ENCODE measurements around the gene PLSCR3.

PLSCR3 gene

GRCh38 chr17:7384489-7385081 is 9.7 kb downstream of the PLSCR3 start:
- no peak for DNase-seq (ENCODE audit: low spot score)

DNA sequence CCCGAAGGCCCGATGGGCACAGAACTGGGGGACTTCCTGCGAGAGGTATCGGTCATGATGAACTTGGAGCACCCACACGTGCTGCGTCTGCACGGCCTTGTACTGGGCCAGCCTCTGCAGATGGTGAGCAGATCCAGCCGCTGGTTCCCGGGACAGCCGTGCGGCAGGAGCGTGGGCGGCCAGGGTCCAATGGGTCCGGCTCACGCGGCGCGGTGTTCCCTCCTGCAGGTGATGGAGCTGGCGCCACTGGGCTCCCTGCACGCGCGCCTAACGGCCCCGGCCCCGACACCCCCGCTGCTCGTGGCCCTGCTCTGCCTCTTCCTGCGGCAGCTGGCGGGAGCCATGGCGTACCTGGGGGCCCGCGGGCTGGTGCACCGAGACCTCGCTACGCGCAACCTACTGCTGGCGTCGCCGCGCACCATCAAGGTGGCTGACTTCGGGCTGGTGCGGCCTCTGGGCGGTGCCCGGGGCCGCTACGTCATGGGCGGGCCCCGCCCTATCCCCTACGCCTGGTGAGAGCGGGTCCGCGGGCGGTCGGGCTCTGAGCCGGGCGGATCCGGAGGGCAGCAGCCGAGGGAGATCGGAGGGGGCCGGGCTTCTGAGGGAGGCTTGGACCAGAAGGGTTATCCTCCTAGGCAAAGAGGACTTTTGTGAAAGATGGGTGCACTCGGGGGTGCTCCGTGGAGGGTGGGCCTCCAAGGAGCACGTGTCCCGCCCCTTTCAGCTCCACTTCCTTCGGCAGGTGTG is 10.4 kb downstream of the PLSCR3 start:
- TF ChIP-seq CTCF (IDR thresholded peaks at IDR 0.05; ENCODE audit: extremely low read depth, missing control alignments), result no peak
- peak; percentile 95 for DNase-seq (ENCODE audit: low spot score)

More at GRCh38 chr17:7384489-7385081, 9.7 kb downstream of the PLSCR3 start:
- TF ChIP-seq CTCF (IDR thresholded peaks at IDR 0.05; ENCODE audit: extremely low read depth, missing control alignments), result no peak

DNA sequence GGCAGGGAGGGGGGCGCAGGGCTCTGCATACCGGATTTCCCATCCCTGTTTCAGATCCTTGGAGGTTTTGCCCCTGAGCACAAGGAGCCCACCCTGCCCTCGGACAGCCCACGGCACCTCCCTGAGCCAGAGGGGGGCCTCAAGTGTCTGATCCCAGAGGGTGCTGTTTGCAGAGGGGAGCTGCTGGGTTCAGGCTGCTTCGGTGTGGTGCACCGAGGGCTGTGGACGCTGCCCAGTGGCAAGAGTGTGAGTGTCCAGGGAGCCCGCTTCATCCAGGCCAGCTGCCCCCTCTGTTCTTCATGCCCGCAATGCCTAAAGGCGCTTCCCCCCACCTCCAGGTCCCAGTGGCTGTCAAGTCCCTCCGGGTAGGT is 11.0 kb downstream of the PLSCR3 start:
- DNase-seq (ENCODE audit: low spot score), result no peak
- TF ChIP-seq CTCF (IDR thresholded peaks at IDR 0.05; ENCODE audit: extremely low read depth, missing control alignments), result no peak

- TF ChIP-seq CTCF (IDR thresholded peaks at IDR 0.05; ENCODE audit: extremely low read depth, missing control alignments), result no peak
- no peak for DNase-seq (ENCODE audit: low spot score)
These were observed 11.4 kb downstream of the PLSCR3 start for GRCh38 chr17:7382901-7383300.

DNA sequence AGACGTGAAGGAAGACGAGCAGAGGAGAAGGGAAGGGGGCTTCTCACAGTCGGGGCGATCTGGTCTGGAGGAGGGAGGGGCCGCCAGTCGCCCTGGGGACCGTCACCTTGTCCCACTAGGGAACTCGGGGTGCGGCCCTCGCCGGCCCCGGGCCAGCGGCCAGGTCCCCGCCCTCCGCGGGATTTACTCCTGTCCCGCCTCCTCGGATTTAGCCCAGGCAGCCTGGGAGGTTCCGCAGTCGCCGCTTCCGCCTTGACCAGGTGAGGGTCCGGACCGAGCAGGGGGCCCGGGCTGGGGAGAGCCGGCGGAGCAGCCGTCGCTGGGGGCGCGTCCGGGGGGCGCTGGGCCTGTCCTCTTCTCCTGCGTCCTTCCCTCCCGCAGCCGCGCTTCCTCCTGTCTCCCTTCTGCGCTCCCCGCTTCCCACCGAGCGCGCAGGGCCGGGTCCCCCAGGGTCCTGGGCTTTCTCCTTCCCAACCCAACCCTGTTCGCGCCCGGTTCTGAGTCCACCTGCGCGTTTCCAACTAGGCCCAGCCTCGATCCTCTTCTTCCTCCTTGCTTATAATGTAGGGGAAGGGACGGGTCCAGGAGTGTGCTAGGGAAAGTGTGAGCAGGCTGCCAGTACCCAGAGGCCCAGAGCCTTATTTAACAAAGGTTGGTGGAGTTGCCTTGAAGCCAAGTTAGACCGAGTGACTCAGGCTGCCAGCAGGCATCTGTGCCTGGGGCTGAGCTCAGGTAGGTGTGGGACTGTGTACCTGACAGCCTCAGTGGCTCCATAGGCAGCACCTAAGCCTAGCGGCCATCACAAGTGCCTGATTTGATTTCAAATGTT is 13.3 kb downstream of the PLSCR3 start, which contains the start of gene TNK1:
TNK1 (plus strand) TSS at position 235 of the 829 bp plus-strand sequence. CDS start 1,838 bp downstream, outside the sequence.
- TF ChIP-seq CTCF (IDR thresholded peaks at IDR 0.05; ENCODE audit: extremely low read depth, missing control alignments), result no peak
- no peak for DNase-seq (ENCODE audit: low spot score)

- no peak for TF ChIP-seq CTCF (IDR thresholded peaks at IDR 0.05; ENCODE audit: extremely low read depth, missing control alignments)
- DNase-seq (ENCODE audit: low spot score), result no peak
These were observed 14.0 kb downstream of the PLSCR3 start for GRCh38 chr17:7380321-7380720.

DNA sequence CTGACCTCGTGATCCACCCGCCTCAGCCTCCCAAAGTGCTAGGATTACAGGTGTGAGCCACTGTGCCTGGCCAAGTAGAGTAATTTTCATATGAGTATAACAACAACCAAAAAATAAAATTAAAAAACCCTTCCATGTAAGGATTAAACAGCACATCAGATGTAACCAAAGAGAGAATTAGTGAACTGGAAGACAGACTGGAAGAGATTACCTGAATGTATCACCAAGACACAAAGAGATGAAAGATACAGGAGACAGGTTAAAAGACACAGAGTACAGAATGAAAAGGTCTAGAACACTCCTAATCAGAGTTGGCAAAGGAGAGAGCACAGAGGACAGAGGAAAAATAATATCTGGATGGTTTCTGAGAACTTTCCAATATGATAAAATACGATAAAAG is 15.2 kb downstream of the PLSCR3 start:
- no peak for TF ChIP-seq CTCF (IDR thresholded peaks at IDR 0.05; ENCODE audit: extremely low read depth, missing control alignments)
- no peak for DNase-seq (ENCODE audit: low spot score)
